WTC11 (cell line): ENCODE measurements around the gene PITHD1. TPM values are rescaled to one million over a fixed set of nuclear protein-coding genes. Genes with fewer than 3 reads are reported as not detected.

Experiments used
- ATAC-seq: fragments of 200-7000 bp; cut with Tn5 transposase; 2 replicates; pipeline ENCODE4 v1.10.0; 2021; ENCODE audit warnings: mild to moderate bottlenecking, moderate library complexity
- CTCF ChIA-PET: fragments of 300-600 bp; sonication (Branson Sonifier 250); formaldehyde crosslinking; loops from one replicate; lab custom pipeline; 2021; ENCODE audit warnings: antibody characterized with exemption; lab: Charles Lee
- POLR2A ChIA-PET: fragments of 350-600 bp; sonication (Branson Sonifier 250); formaldehyde crosslinking; loops from one replicate; lab custom pipeline; 2021; ENCODE audit warnings: antibody characterized with exemption; lab: Charles Lee
- DNase-seq: peaks from one replicate; pipeline ENCODE4 v3.0.0; 2021; ENCODE audit warnings: low spot score
- H3K27ac Mint-ChIP-seq: 2 replicates; pipeline ENCODE4 v1.8.0; 2021; ENCODE audit warnings: mixed read lengths
- H3K27me3 Mint-ChIP-seq: 2 replicates; pipeline ENCODE4 v1.8.0; 2021; ENCODE audit warnings: low read depth, mild to moderate bottlenecking, moderate library complexity, mixed read lengths
- H3K36me3 Mint-ChIP-seq: 2 replicates; pipeline ENCODE4 v1.8.0; 2021; ENCODE audit warnings: mixed read lengths
- H3K4me1 Mint-ChIP-seq: 2 replicates; pipeline ENCODE4 v1.8.0; 2022; ENCODE audit warnings: mixed read lengths
- H3K4me3 Mint-ChIP-seq: 2 replicates; pipeline ENCODE4 v1.8.0; 2021; ENCODE audit warnings: mild to moderate bottlenecking, moderate library complexity, mixed read lengths
- H3K9me3 Mint-ChIP-seq: 2 replicates; pipeline ENCODE4 v1.8.0; 2021; ENCODE audit warnings: mixed read lengths
- ARID4B ChIP-seq: sonication (generic); formaldehyde crosslinking; IDR thresholded peaks from 2 replicates; pipeline ENCODE4 v1.8.0; 2023; ENCODE audit warnings: missing genetic modification reagents, mild to moderate bottlenecking, borderline replicate concordance
- ATF1 ChIP-seq: sonication (generic); formaldehyde crosslinking; IDR thresholded peaks from 2 replicates; pipeline ENCODE4 v1.8.1; 2023; ENCODE audit warnings: mild to moderate bottlenecking, moderate library complexity, missing genetic modification reagents
- ATF6 ChIP-seq: sonication (generic); formaldehyde crosslinking; IDR thresholded peaks from 2 replicates; pipeline ENCODE4 v1.8.1; 2023; ENCODE audit warnings: mild to moderate bottlenecking, missing genetic modification reagents
- FOXK1 ChIP-seq: sonication (generic); formaldehyde crosslinking; IDR thresholded peaks from 2 replicates; pipeline ENCODE4 v1.8.0; 2022; ENCODE audit warnings: mild to moderate bottlenecking, moderate library complexity, missing genetic modification reagents
- GRHL2 ChIP-seq: fragments of 250-450 bp; sonication (Bioruptor Pico); IDR thresholded peaks from 2 replicates; pipeline ENCODE4 v1.8.0; 2022; ENCODE audit warnings: mild to moderate bottlenecking, moderate library complexity; ENCODE audit not compliant: insufficient replicate concordance, severe bottlenecking
- HMGXB4 ChIP-seq: sonication (generic); formaldehyde crosslinking; IDR thresholded peaks from 2 replicates; pipeline ENCODE4 v1.8.1; 2023; ENCODE audit warnings: mild to moderate bottlenecking, moderate library complexity, missing genetic modification reagents
- JAZF1 ChIP-seq: fragments of 250-450 bp; sonication (Bioruptor Pico); IDR thresholded peaks from 2 replicates; pipeline ENCODE4 v1.9.0; 2021; ENCODE audit warnings: moderate library complexity, mild to moderate bottlenecking, inconsistent platforms
- KAT7 ChIP-seq: sonication (generic); formaldehyde crosslinking; IDR thresholded peaks from 2 replicates; pipeline ENCODE4 v1.8.1; 2023; ENCODE audit warnings: missing genetic modification reagents, mild to moderate bottlenecking, borderline replicate concordance
- PRRX2 ChIP-seq: fragments of 250-450 bp; sonication (Bioruptor Pico); IDR thresholded peaks from 2 replicates; pipeline ENCODE4 v1.8.0; 2021; ENCODE audit warnings: mild to moderate bottlenecking
- RELA ChIP-seq: sonication (generic); formaldehyde crosslinking; IDR thresholded peaks from 2 replicates; pipeline ENCODE4 v1.8.1; 2022; ENCODE audit warnings: missing genetic modification reagents, mild to moderate bottlenecking, borderline replicate concordance
- STAT6 ChIP-seq: sonication (generic); formaldehyde crosslinking; conservative IDR thresholded peaks from 2 replicates; pipeline ENCODE4 v1.8.1; 2023; ENCODE audit warnings: mild to moderate bottlenecking, low read depth, missing genetic modification reagents, moderate library complexity
- TP53 ChIP-seq: sonication (generic); formaldehyde crosslinking; IDR thresholded peaks from 2 replicates; pipeline ENCODE4 v1.8.1; 2023; ENCODE audit warnings: mild to moderate bottlenecking, missing genetic modification reagents
- ZNF121 ChIP-seq: sonication (generic); formaldehyde crosslinking; IDR thresholded peaks from 2 replicates; pipeline ENCODE4 v1.8.0; 2023; ENCODE audit warnings: missing genetic modification reagents
- ZNF281 ChIP-seq: sonication (generic); formaldehyde crosslinking; IDR thresholded peaks from 2 replicates; pipeline ENCODE4 v1.8.0; 2023; ENCODE audit warnings: mild to moderate bottlenecking, missing genetic modification reagents
- ZNF317 ChIP-seq: sonication (generic); formaldehyde crosslinking; IDR thresholded peaks from 2 replicates; pipeline ENCODE4 v1.8.1; 2023; ENCODE audit warnings: low read depth, mild to moderate bottlenecking, moderate library complexity, missing genetic modification reagents, borderline replicate concordance
- ZNF671 ChIP-seq: fragments of 250-450 bp; sonication (Bioruptor Pico); IDR thresholded peaks from 2 replicates; pipeline ENCODE4 v1.8.0; 2021; ENCODE audit warnings: mild to moderate bottlenecking
- total RNA-seq: library from RNA; stranded (reverse); gene quantifications from 3 replicates; pipeline ENCODE4 v1.2.3, GENCODE V29; 2021

Gene PITHD1
- total RNA-seq, 1 experiment from 2014 or later = 66.2 TPM

GRCh38 chr1:23776217-23776616 is 2.0 kb upstream of the PITHD1 start:
- peaks cover 18% of the 10 kb centered on the region for H3K4me1 Mint-ChIP-seq
- ChIA-PET POLR2A (no interaction called here), CTCF (interaction anchor here (0.9 to 2.0 kb wide), 3 partner anchors 16 to 279 kb away, joined by 4 to 6 read pairs (median 5); no protein-coding TSS in a partner anchor)
- ATAC-seq (no peak), DNase-seq (no peak)
- H3K36me3 Mint-ChIP-seq = peaks cover 5% of the 10 kb centered on the region
- no peak for TF ChIP-seq KAT7 (CRISPR knock-in tag)
- TF ChIP-seq ATF1 (CRISPR knock-in tag) = no peak
- TF ChIP-seq STAT6 (CRISPR knock-in tag) = no peak
- no peak for TF ChIP-seq FOXK1 (CRISPR knock-in tag)
- TF ChIP-seq ZNF671 (CRISPR knock-in tag) = no peak
- TF ChIP-seq RELA (CRISPR knock-in tag) = no peak
- no peak for TF ChIP-seq ZNF317
- TF ChIP-seq ZNF121 (CRISPR knock-in tag) = no peak
- TF ChIP-seq ATF6 (CRISPR knock-in tag) = no peak
- TF ChIP-seq HMGXB4 = no peak
- no peak for TF ChIP-seq JAZF1 (CRISPR knock-in tag)
- no peak for TF ChIP-seq ZNF281
- TF ChIP-seq ARID4B (CRISPR knock-in tag) = no peak
- TF ChIP-seq PRRX2 (CRISPR knock-in tag) = no peak
- TF ChIP-seq GRHL2 (CRISPR knock-in tag) = no peak
- TF ChIP-seq TP53 (CRISPR knock-in tag) = no peak
- peak overlapping the region; percentile 90; the same call in 1 of the 2 replicates for H3K4me3 Mint-ChIP-seq
- no peak overlapping the region for H3K27ac Mint-ChIP-seq
- H3K27me3 Mint-ChIP-seq = no peaks in the 10 kb centered on the region
- H3K9me3 Mint-ChIP-seq = no peaks in the 10 kb centered on the region
